HG02571 (cell line): ENCODE results near the gene RHEB.

Experiments
- ATAC-seq: cut with Tn5 transposase; IDR thresholded peaks from one replicate; pipeline ENCODE4 v1.9.1; 2021; ENCODE audit warnings: mild to moderate bottlenecking, moderate library complexity; ENCODE audit not compliant: unreplicated experiment

Gene RHEB

GRCh38 chr7:151505433-151505832 lies 14.3 kb downstream of the RHEB start:
- no peak for ATAC-seq

GRCh38 chr7:151504715-151505326 lies 14.9 kb downstream of the RHEB start:
- no peak for ATAC-seq

GRCh38 chr7:151503902-151504714 lies 15.6 kb downstream of the RHEB start:
- no peak for ATAC-seq

GRCh38 chr7:151501676-151502075 lies 18.0 kb downstream of the RHEB start:
- no peak for ATAC-seq

GRCh38 chr7:151498495-151498894 lies 21.2 kb downstream of the RHEB start:
- ATAC-seq: no peak

GRCh38 chr7:151497306-151497871 lies 22.3 kb downstream of the RHEB start:
- no peak for ATAC-seq

GRCh38 chr7:151495360-151495759 lies 24.3 kb downstream of the RHEB start:
- no peak for ATAC-seq

- ATAC-seq: no peak
These were observed 25.1 kb downstream of the RHEB start for GRCh38 chr7:151494298-151495284.

- ATAC-seq: no peak
These were observed 26.6 kb downstream of the RHEB start for GRCh38 chr7:151493083-151493482.

GRCh38 chr7:151491859-151492258 lies 27.8 kb downstream of the RHEB start:
- no peak for ATAC-seq

GRCh38 chr7:151490456-151491105 lies 29.1 kb downstream of the RHEB start:
- ATAC-seq: no peak

- ATAC-seq: no peak
These were observed 30.2 kb downstream of the RHEB start for GRCh38 chr7:151489498-151489897.

- no peak for ATAC-seq
These were observed 31.6 kb downstream of the RHEB start for GRCh38 chr7:151488096-151488495.

GRCh38 chr7:151487228-151487627 lies 32.5 kb downstream of the RHEB start:
- no peak for ATAC-seq

- no peak for ATAC-seq
These were observed 33.6 kb downstream of the RHEB start for GRCh38 chr7:151486074-151486473.

- no peak for ATAC-seq
These were observed 34.6 kb downstream of the RHEB start for GRCh38 chr7:151484971-151485707.

- no peak for ATAC-seq
These were observed 36.0 kb downstream of the RHEB start for GRCh38 chr7:151483711-151483983.

GRCh38 chr7:151482883-151483710 lies 36.6 kb downstream of the RHEB start:
- ATAC-seq: no peak
